GM19023 (cell line): Measurements from ENCODE around the gene PARD3.
"Not testable (repeated sequence)": the region's sequence is repeated elsewhere in the genome, so short reads cannot be mapped to it uniquely, and the experiment has no call there.

Experiments used
- ATAC-seq: cut with Tn5 transposase; IDR thresholded peaks from one replicate; pipeline ENCODE4 v1.9.1; 2021; ENCODE audit warnings: mild to moderate bottlenecking, moderate library complexity; ENCODE audit not compliant: unreplicated experiment

PARD3 gene

GRCh38 chr10:34438741-34439140 lies 376.4 kb downstream of the PARD3 start:
- no peak for ATAC-seq

- no peak for ATAC-seq
Measured at GRCh38 chr10:34437906-34438305, 377.2 kb downstream of the PARD3 start.

GRCh38 chr10:34434119-34434594 lies 380.9 kb downstream of the PARD3 start:
- ATAC-seq = no peak

GRCh38 chr10:34433241-34434076 lies 381.6 kb downstream of the PARD3 start:
- ATAC-seq = no peak

- ATAC-seq = no peak
Measured at GRCh38 chr10:34432589-34432988, 382.5 kb downstream of the PARD3 start.

- no peak for ATAC-seq
Measured at GRCh38 chr10:34430685-34431084, 384.4 kb downstream of the PARD3 start.

DNA sequence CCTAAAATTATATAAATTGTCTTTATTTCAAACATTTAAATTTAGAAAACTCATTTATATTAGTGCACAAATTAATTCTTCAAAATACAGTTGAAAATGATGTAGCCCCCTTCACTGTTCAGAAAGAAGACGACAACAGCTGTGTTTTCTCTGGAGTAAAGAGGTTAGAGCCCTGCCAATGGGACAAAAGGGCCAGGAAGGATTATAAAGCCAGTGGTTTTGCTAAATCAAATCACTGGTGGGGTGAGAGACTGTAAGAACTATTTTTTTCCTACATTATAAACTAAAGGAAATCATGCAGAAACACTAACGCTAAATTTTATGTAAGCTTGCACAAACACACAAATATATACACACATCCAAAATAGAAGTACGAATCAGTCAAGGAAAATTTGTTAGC lies 386.6 kb downstream of the PARD3 start:
- no peak for ATAC-seq

- ATAC-seq = no peak
Measured at GRCh38 chr10:34427911-34428216, 387.2 kb downstream of the PARD3 start.

- not testable (repeated sequence) for ATAC-seq
Measured at GRCh38 chr10:34427158-34427910, 387.8 kb downstream of the PARD3 start.

DNA sequence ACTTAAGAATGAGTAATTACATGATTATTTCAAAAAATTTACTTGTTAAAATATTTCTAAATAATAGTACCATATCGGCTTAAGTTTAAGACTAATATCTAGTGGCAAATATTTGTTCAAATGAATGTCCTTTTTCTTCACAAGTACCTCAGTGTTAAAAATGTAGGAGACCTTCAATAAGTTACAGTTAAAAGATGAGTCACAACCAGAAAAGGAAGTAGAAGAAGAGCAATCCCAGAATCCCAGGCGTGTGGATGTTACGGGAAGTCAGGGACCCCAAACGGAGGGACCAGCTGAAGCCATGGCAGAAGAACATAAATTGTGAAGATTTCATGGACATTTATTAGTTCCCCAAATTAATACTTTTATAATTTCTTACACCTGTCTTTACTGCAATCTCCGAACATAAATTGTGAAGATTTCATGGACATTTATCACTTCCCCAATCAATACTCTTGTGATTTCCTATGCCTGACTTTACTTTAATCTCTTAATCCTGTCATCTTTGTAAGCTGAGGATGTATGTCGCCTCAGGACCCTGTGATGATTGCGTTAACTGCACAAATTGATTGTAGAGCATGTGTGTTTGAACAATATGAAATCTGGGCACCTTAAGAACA lies 388.4 kb downstream of the PARD3 start:
- not testable (repeated sequence) for ATAC-seq

DNA sequence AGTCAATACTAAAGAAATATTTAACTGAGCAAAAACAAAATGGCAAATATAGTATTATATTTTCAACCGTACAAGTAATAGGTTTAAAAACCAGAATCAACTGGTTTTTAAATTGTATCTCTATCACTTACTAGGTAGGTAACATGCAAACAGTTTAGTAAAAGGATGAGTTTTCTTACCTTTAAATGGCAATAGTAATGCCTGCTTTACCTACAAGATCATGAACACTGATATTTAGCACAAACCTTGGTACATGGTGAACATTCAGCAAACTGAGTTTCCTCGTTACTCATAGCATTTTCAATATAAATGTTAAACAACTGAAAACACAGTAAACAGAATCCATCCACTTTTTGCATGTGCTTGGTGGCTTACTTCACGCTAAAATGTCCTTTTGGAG lies 389.1 kb downstream of the PARD3 start:
- ATAC-seq = no peak

GRCh38 chr10:34423673-34424625 lies 391.1 kb downstream of the PARD3 start:
- no peak for ATAC-seq

DNA sequence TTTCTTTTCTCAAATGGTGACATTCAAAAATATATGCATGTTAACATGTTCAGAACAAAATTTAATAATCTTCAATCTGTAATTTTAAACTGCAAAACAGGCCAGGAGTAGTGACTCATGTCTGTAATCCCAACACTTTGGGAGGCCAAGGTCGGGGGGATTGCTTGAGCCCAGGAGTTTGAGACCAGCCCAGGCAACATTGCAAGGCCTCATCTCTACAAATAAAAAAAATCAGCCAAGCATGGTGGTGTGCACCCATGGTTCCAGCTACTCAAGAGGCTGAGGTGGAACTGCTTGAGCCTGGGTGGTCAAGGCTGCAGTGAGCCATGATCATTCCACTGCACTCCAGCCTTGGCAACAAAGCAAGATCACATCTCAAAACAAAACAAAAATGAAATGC lies 394.3 kb downstream of the PARD3 start:
- no peak for ATAC-seq

DNA sequence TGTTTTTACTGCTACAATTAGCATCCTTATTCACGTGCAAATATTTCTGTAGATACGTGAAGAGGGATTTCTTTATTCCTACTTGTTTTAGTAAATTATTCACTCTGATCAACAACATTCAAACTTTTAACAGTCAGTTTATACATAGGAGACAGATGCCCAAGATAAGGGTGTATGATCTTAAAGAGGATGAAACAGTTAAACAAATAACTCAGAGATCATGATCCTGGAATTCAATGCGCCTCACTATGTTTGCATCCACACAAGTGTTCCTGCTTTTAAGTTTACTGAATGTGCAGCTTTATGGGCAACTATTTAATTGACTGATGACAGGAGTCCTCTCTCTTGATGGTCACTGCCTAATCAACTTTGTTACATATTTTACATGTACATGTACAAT lies 394.8 kb downstream of the PARD3 start:
- ATAC-seq = no peak

GRCh38 chr10:34415039-34415438 lies 400.1 kb downstream of the PARD3 start:
- ATAC-seq = no peak

- no peak for ATAC-seq
Measured at GRCh38 chr10:34413756-34414587, 401.1 kb downstream of the PARD3 start.

DNA sequence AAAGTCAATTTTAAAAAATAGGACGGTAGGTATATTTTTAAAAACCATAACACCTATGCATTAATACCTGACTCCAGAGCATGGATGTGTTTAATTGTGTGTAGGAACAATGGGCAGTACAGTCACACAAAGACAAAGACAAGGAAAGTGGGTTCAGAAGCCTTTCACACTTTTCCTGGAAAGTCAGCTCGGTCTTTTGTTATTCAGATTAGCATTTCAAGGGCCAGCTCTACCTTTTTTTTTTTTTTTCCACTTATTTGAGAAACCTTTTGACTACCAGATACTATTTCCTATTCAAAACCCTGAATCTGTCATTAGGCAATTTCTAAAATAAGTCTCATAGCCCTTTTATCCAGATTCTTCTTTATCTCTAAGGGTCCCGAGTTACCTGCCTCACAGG lies 401.9 kb downstream of the PARD3 start:
- no peak for ATAC-seq

- no peak for ATAC-seq
Measured at GRCh38 chr10:34408956-34409355, 406.1 kb downstream of the PARD3 start.

GRCh38 chr10:34408381-34408780 lies 406.7 kb downstream of the PARD3 start:
- no peak for ATAC-seq

GRCh38 chr10:34407324-34407805 lies 407.7 kb downstream of the PARD3 start:
- no peak for ATAC-seq
